Upper lobe of left lung (tissue), 4 donors: ENCODE results near the gene IFNGR1.

Experiments used
- CTCF ChIP-seq, 6 experiments: fragments of 450-650 bp in 4 of 6; fragments of 200-600 bp in 2 of 6; sonication (generic) in 2 of 6; IDR thresholded peaks; one replicate each; pipeline ENCODE4 v1.5.1; 2016 to 2019; ENCODE audit warnings: antibody characterized with exemption in 6 of 6
- EP300 ChIP-seq, 4 donors: sonication (generic); formaldehyde crosslinking; IDR thresholded peaks; one replicate each; pipeline ENCODE4 v1.5.1; 2017; ENCODE audit warnings: antibody characterized with exemption in 4 of 4, control low read depth in 2 of 4
- POLR2A ChIP-seq, 4 donors: fragments of 450-650 bp; IDR thresholded peaks; one replicate each; pipeline ENCODE4 v1.5.1; 2016 to 2017; ENCODE audit warnings: antibody characterized with exemption in 4 of 4, mild to moderate bottlenecking in 2 of 4
- POLR2AphosphoS5 ChIP-seq, 2 donors: sonication (generic); formaldehyde crosslinking; IDR thresholded peaks; one replicate each; pipeline ENCODE4 v1.5.1; 2017; ENCODE audit warnings: antibody characterized with exemption in 2 of 2

- peak in 1 of 6 experiments; percentile 5 for TF ChIP-seq CTCF (IDR thresholded peaks at IDR 0.05)
- TF ChIP-seq POLR2A (IDR thresholded peaks at IDR 0.05), result peak; percentile 92 to 100 (median 98)
- TF ChIP-seq POLR2AphosphoS5 (IDR thresholded peaks at IDR 0.05), result peak; percentile 99
- peak; percentile 47 to 68 (median 64) for TF ChIP-seq EP300 (IDR thresholded peaks at IDR 0.05)
Observed at GRCh38 chr6:137218917-137219663, at the start of gene IFNGR1.
